Gastroesophageal sphincter (tissue), 4 donors: ENCODE results near the gene DPYD. TPM values are rescaled to one million over a fixed set of nuclear protein-coding genes. Genes with fewer than 3 reads are reported as not detected.
"Not testable (repeated sequence)": the region's sequence is repeated elsewhere in the genome, so short reads cannot be mapped to it uniquely, and the experiment has no call there.

Experiments
- ATAC-seq: fragments of 150-250 bp; one replicate; pipeline ENCODE4 v1.9.1; 2016; ENCODE audit warnings: mild to moderate bottlenecking, moderate library complexity
- H3K27ac ChIP-seq, 4 donors: fragments of 200-600 bp; sonication (generic) in 3 of 4; 1 replicate in 3 of 4; 2 replicates in 1 of 4; pipeline ENCODE4 v1.5.1; 2016 to 2019
- H3K27me3 ChIP-seq: fragments of 200-600 bp; sonication (generic); one replicate; pipeline ENCODE4 v1.5.1; 2019
- H3K36me3 ChIP-seq, 2 donors: fragments of 200-600 bp; sonication (generic); one replicate each; pipeline ENCODE4 v1.5.1; 2019; ENCODE audit warnings: control low read depth in 1 of 2
- H3K4me1 ChIP-seq, 3 donors: fragments of 200-600 bp; sonication (generic); 1 replicate in 2 of 3; 2 replicates in 1 of 3; pipeline ENCODE4 v1.5.1; 2016 to 2019; ENCODE audit warnings: control low read depth in 2 of 3
- H3K4me3 ChIP-seq, 2 donors: fragments of 200-600 bp; sonication (generic); one replicate each; pipeline ENCODE4 v1.5.1; 2019; ENCODE audit warnings: mild to moderate bottlenecking in 1 of 2, moderate library complexity in 1 of 2
- H3K9me3 ChIP-seq, 3 donors: fragments of 200-600 bp; sonication (generic); one replicate each; pipeline ENCODE4 v1.5.1; 2017 to 2019; ENCODE audit warnings: control low read depth in 2 of 3
- EP300 ChIP-seq: sonication (generic); formaldehyde crosslinking; IDR thresholded peaks from one replicate; pipeline ENCODE4 v1.6.1; 2017; ENCODE audit warnings: antibody characterized with exemption, mild to moderate bottlenecking
- POLR2A ChIP-seq, 2 donors: fragments of 450-650 bp; IDR thresholded peaks; one replicate each; pipeline ENCODE4 v1.6.1; 2017; ENCODE audit warnings: antibody characterized with exemption in 2 of 2, mild to moderate bottlenecking in 2 of 2, moderate library complexity in 1 of 2
- POLR2AphosphoS5 ChIP-seq: sonication (generic); formaldehyde crosslinking; IDR thresholded peaks from one replicate; pipeline ENCODE4 v1.6.1; 2017; ENCODE audit warnings: antibody characterized with exemption
- WGBS, 2 donors: methylation state at CpG; one replicate each; pipeline ENCODE4 v1.1.5; 2018; ENCODE audit warnings: low coverage in 1 of 2; 5-methylcytosine and 5-hydroxymethylcytosine counted together
- total RNA-seq, 4 donors: library from RNA; depleted of rRNA; stranded (reverse); fragments of >200 nt; gene quantifications; one replicate each; pipeline ENCODE4 v1.1.0, GENCODE V29; 2016
- TF ChIP-seq, protein P1 (sequence below), 4 experiments: fragments of 200-600 bp in 2 of 4; fragments of 450-650 bp in 2 of 4; sonication (generic) in 1 of 4; IDR thresholded peaks; one replicate each; pipeline ENCODE4 v1.5.1; 2017 to 2019; ENCODE audit warnings: antibody characterized with exemption in 4 of 4, mild to moderate bottlenecking in 2 of 4, moderate library complexity in 2 of 4

Gene DPYD
- total RNA-seq, 4 donors from 2014 or later: 31.2 to 53.0 (median 43.2) TPM

DNA sequence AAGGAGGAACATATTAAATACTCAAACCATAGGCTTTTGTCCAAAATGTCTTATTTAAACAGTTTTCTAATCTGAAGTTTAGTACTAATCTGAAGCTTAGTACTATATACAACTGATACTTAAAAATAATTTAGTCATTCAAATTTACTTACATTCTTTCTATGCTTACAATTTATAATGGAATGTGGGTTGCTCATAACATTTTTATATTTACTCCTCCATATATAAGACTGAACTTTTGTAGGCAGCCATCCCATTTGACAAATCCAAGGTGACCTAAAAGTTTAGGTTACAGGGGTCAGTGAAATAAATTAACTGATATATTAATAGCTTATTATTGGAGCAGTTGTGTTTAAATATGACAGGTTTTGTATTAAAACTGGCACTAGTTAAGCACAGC is 570.6 kb downstream of the DPYD start:
- Histone ChIP-seq H3K36me3 (no peaks in the 10 kb centered on the region), H3K4me1 (peaks cover 0 to 19% (median 4%) of the 10 kb centered on the region in 3 donors), H3K9me3 (no peaks in the 10 kb centered on the region), H3K4me3 (no peak overlapping the region), H3K27ac (no peak overlapping the region), H3K27me3 (no peaks in the 10 kb centered on the region)
- TF ChIP-seq EP300 (no peak), POLR2AphosphoS5 (no peak), POLR2A (IDR thresholded peaks at IDR 0.05) (no peak)
- TF ChIP-seq, protein P1, sequence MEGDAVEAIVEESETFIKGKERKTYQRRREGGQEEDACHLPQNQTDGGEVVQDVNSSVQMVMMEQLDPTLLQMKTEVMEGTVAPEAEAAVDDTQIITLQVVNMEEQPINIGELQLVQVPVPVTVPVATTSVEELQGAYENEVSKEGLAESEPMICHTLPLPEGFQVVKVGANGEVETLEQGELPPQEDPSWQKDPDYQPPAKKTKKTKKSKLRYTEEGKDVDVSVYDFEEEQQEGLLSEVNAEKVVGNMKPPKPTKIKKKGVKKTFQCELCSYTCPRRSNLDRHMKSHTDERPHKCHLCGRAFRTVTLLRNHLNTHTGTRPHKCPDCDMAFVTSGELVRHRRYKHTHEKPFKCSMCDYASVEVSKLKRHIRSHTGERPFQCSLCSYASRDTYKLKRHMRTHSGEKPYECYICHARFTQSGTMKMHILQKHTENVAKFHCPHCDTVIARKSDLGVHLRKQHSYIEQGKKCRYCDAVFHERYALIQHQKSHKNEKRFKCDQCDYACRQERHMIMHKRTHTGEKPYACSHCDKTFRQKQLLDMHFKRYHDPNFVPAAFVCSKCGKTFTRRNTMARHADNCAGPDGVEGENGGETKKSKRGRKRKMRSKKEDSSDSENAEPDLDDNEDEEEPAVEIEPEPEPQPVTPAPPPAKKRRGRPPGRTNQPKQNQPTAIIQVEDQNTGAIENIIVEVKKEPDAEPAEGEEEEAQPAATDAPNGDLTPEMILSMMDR (IDR thresholded peaks at IDR 0.05): no peak
- ATAC-seq: no peak

DNA sequence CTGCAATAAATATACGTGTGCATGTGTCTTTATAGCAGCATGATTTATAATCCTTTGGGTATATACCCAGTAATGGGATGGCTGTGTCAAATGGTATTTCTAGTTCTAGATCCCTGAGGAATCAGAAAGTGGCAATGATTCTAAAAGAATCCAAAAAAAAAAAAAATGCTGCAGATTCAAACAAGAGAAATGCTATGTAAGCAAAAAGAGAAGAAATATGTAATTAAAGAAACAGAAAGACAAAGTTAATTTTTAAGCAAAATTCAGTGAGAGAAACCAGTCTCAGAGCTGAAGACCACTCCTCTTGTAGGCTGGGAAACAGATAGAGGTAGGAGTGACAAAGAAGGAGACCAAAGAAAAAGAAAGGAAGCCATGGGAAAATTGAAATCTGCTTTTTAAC is 571.0 kb downstream of the DPYD start:
- H3K27ac ChIP-seq, ATAC-seq, H3K27me3 ChIP-seq, H3K9me3 ChIP-seq, H3K36me3 ChIP-seq, H3K4me3 ChIP-seq: not testable (repeated sequence)
- peaks cover 0 to 19% (median 4%) of the 10 kb centered on the region in 3 donors for H3K4me1 ChIP-seq
- WGBS, 2 donors: 100% methylated on average over 1 of the region's 1 CpG; no CpG with 5 or more reads in 1 of the 2 donors

DNA sequence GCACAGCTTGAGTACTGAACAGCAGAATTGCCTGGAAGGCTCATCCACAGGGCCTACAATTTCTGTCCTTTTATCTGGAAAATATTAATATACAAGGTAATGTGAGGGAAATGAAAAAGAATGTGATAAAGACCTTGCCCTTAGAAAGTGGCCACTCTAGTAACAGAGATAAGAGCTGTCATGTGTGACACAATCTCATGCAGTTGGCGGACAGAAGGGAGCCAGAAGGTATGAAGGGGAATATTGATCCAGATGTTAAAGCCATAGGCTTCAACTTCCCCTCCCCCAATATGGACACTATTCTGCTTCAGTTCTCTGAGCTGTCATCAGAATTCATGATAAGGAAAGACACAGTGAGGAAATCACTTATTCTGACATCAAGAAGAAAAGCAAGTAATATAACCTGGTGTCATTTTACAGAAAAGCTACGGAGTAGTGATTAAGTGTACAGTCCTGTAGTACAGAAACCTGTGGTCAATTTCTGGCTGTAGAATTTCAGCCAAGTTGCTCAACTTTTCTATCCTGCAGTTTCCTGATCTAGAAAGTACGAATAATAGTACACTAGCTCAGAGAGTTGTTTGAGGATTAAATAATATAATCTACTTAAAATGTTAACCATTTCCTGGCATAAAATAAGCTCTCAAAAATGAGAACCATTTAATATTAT is 572.1 kb downstream of the DPYD start:
- no peak for ATAC-seq
- Histone ChIP-seq H3K9me3 (no peaks in the 10 kb centered on the region), H3K36me3 (no peaks in the 10 kb centered on the region), H3K4me1 (peaks cover 0 to 19% (median 4%) of the 10 kb centered on the region in 3 donors), H3K27ac (no peak overlapping the region), H3K4me3 (no peak overlapping the region), H3K27me3 (no peaks in the 10 kb centered on the region)
- no peak for TF ChIP-seq EP300
- TF ChIP-seq POLR2A (IDR thresholded peaks at IDR 0.05): no peak
- 87 to 93% methylated on average over 3 of the region's 3 CpGs for WGBS, 2 donors

DNA sequence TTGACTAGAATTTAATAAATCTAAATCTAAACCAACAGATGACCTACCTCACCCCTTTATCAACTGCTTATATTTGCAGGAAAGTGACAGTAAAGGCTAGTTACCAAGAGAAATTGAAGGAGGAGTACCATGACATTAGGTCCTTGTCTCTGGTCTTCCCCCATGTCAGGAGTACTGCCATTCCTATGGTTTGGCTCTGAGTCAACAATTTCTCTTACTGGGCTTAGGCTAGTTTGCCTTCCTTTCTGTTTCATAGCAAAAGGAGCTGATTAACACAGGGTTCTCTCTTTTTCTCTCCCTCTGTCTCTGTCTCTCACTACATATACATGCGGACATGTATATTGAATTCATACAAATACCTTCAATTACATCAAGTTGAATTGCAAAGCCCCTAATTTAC is 579.9 kb downstream of the DPYD start:
- TF ChIP-seq, protein P1 (IDR thresholded peaks at IDR 0.05): no peak
- TF ChIP-seq EP300: no peak
- no peak for TF ChIP-seq POLR2AphosphoS5
- TF ChIP-seq POLR2A (IDR thresholded peaks at IDR 0.05): no peak
- ATAC-seq: no peak
- no peak overlapping the region for H3K4me3 ChIP-seq
- no peak overlapping the region for H3K27ac ChIP-seq
- H3K27me3 ChIP-seq: no peaks in the 10 kb centered on the region
- no peaks in the 10 kb centered on the region for H3K9me3 ChIP-seq
- H3K36me3 ChIP-seq: peaks cover 0 to 7% of the 10 kb centered on the region in 2 donors
- H3K4me1 ChIP-seq: no peaks in the 10 kb centered on the region
- 100% methylated on average over 1 of the region's 1 CpG for whole genome bisulfite sequencing, 2 donors

DNA sequence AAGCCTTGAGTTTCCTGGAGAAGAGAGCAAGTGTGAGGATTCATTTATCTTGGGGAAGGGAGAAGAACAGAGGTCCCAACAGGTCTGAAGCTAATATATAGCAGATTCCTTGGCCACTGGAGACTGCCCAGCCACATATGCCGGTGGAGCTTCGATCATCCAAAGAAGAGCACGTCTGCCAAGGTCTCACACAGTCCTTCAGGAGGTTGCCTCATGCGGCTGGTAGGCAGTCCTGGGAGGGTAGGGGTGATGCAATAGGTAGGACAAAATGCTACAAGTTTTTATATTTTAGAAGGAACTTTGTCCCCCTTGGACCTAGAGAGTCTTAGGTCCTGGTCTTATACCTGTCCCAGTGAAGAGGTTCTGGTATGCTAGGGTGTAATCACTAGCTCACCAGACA is 582.5 kb downstream of the DPYD start:
- H3K27ac ChIP-seq: no peak overlapping the region
- H3K4me3 ChIP-seq: no peak overlapping the region
- H3K36me3 ChIP-seq: peaks cover 0 to 7% of the 10 kb centered on the region in 2 donors
- ATAC-seq: no peak
- no peaks in the 10 kb centered on the region for H3K4me1 ChIP-seq
- WGBS, 2 donors: 80 to 100% methylated on average over 1 of the region's 4 CpGs
- no peaks in the 10 kb centered on the region for H3K27me3 ChIP-seq
- H3K9me3 ChIP-seq: no peaks in the 10 kb centered on the region
- TF ChIP-seq EP300: no peak
- TF ChIP-seq POLR2A (IDR thresholded peaks at IDR 0.05): no peak
- TF ChIP-seq POLR2AphosphoS5: no peak
- TF ChIP-seq, protein P1 (IDR thresholded peaks at IDR 0.05): no peak

DNA sequence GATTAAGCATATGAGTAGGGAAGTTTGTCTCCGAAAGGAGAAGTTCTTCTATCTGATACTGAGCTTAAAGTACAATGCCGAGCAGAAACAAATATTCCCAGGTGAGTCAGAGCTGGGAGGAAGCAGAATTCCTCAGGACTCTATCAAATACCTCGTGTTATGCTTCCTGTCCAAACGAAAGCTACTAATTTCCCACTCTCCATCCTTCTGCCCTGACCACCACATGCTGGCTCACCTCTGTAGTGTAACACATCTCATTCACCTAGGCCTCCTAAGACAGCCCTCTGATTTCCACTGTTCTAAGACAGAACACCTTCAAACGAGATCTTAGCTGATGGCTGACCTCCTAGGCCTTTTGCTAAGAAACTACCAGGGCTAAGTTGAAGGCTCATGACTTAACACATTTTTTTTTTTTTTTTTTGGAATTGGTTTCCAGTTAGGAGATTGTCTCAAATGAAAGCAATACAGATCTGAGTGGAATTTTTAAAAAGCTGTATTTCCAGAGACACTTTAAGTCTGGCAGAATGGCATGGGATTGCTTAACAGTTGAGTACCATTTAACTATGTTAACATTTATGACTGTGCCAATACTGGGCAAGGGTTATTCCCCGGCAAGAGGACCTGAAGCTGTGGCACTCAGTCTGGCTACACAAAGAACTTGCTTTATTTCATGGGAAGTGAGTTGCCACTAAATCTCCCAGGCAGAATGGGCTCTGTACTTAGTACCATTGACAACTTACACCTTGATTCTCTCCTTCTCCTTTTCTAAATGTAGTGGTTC is 583.4 kb downstream of the DPYD start:
- TF ChIP-seq POLR2AphosphoS5 (no peak), EP300 (no peak), POLR2A (IDR thresholded peaks at IDR 0.05) (no peak)
- TF ChIP-seq, protein P1 (IDR thresholded peaks at IDR 0.05): no peak

More for the DNA sequence above, 583.4 kb downstream of the DPYD start:
- Histone ChIP-seq H3K36me3 (peaks cover 0 to 7% of the 10 kb centered on the region in 2 donors), H3K27ac (no peak overlapping the region), H3K4me3 (no peak overlapping the region), H3K27me3 (no peaks in the 10 kb centered on the region), H3K4me1 (no peaks in the 10 kb centered on the region), H3K9me3 (no peaks in the 10 kb centered on the region)
- WGBS, 2 donors: 82 to 100% methylated on average over 1 to 6 of the region's 6 CpGs
- no peak for ATAC-seq
